Frontal cortex (tissue), 4 donors: ENCODE measurements around the gene TMEM88. TPM values are rescaled to one million over a fixed set of nuclear protein-coding genes. Genes with fewer than 3 reads are reported as not detected.
"Not testable (repeated sequence)": the region's sequence is repeated elsewhere in the genome, so short reads cannot be mapped to it uniquely, and the experiment has no call there.

Source experiments
- DNase-seq, 2 donors: peaks; one replicate each; pipeline ENCODE4 v3.0.0; 2012; ENCODE audit warnings: low spot score in 2 of 2
- FAIRE-seq: peaks from 2 replicates; lab custom pipeline; 2012; peaks lifted over from hg19 to GRCh38; lab: Jason Lieb, UNC
- total RNA-seq: library from RNA; depleted of rRNA; stranded (reverse); fragments of >200 nt; gene quantifications from one replicate; pipeline ENCODE4 v1.2.3, GENCODE V29; 2014
- donor health status: control.
- donor health status: control.
- donor health status: control.

Gene TMEM88
- total RNA-seq, 1 donor from 2014 or later: 1.2 TPM

DNA sequence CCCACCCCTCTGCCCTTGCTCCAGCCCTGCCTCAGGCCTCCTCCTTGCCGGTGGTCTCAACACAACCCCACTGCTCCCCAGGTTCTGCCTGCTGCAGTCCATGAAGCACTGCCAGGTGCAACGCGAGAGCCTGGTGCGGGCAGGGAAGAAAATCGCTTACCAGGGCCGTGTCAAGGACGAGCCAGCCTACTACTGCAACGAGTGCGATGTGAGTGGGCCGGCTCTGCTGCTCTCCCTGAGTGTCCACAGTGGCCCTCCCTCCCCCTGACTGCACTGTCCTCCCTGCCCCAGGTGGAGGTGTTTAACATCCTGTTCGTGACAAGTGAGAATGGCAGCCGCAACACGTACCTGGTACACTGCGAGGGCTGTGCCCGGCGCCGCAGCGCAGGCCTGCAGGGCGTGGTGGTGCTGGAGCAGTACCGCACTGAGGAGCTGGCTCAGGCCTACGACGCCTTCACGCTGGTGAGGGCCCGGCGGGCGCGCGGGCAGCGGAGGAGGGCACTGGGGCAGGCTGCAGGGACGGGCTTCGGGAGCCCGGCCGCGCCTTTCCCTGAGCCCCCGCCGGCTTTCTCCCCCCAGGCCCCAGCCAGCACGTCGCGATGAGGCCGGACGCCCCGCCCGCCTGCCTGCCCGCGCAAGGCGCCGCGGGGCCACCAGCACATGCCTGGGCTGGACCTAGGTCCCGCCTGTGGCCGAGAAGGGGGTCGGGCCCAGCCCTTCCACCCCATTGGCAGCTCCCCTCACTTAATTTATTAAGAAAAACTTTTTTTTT is 1.8 kb upstream of the TMEM88 start:
- DNase-seq (no peak), FAIRE-seq (no peak)

- DNase-seq: no peak
- no peak for FAIRE-seq
Observed at GRCh38 chr17:7853691-7854038, 1.2 kb upstream of the TMEM88 start.

- no peak for FAIRE-seq
Observed at GRCh38 chr17:7854078-7854777, 638 bp upstream of the TMEM88 start.

DNA sequence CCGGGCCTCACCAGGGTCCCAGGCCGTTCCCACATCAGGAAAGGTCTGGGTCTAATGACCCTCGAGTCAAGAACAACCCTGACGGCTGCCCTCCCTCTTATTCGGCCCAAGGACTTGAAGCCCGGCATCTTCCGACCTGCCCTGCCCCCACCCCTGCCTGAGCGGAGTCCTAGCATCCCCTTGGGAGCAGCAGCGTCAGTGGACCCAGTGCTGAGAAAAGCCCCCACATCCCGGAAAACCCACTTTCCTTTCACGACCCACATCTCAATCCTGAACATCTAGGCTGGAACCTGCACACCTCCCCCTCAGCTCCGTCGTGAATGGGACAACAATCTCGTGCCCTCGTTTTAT is 769 bp downstream of the TMEM88 start:
- no peak for DNase-seq
- FAIRE-seq: no peak

More at GRCh38 chr17:7854078-7854777, 638 bp upstream of the TMEM88 start:
- DNase-seq: no peak

DNA sequence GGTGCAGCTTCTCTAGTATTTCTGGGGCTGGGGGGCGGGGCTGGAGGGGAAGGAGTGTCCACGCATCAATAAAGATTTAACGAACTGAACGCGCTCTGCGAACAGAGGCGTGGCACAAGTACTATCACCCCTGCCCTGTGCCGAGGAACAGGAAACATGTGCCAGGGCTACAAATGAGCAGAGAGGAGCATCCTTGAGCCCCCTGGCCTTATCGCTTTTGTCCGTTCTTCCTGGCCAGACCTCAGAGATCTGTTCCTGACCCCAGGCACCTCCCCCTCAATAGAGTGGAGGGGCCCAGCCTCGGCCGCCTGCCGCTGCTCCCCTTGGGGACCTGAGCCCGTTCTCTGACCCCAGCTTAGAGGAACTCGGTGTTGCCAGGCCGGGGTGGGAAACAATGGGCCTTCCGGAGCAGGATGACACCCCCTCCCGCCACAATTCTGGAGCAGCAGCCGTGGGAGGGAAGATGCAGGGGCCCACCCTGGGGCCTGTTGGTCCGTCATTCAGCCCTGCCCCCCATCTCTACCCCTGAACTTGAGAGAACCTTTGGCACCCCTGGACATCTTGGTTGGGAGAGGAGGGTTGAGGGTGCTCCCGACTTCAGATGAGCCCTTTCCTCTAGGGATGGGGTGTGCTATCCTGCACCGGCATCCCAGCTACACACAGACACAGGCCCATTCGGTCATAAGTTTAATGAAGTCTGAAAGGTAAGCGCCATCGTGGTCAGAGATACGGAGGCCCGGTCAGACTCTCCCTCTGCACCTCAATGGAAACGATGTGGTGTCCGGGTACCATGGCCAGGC is 1.3 kb downstream of the TMEM88 start:
- DNase-seq: peak; percentile 26 to 29
- FAIRE-seq: no peak

GRCh38 chr17:7856811-7857712 is 2.2 kb downstream of the TMEM88 start, which contains the start of gene NAA38:
Gene NAA38 (minus strand): TSS chr17:7857559. CDS start chr17:7857463, 96 bp downstream.
- FAIRE-seq (no peak), DNase-seq (peak; percentile 86 to 93)

- FAIRE-seq: no peak
- peak; percentile 70 to 77 for DNase-seq
Observed at GRCh38 chr17:7857713-7858521, 3.1 kb downstream of the TMEM88 start, which contains the start of gene CYB5D1. Gene CYB5D1 (plus strand): TSS chr17:7858003. CDS start chr17:7858135, 132 bp downstream.

DNA sequence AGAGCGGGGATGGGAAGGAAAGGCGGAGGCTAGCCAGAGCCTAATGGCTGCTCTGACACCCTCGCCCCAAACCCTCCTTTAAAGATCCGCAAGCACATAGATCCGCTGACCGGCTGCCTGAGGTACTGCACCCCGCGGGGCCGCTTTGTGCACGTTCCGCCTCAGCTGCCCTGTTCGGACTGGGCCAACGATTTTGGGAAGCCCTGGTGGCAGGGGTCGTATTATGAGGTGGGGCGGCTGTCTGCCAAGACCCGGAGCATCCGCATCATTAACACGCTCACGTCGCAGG is 3.6 kb downstream of the TMEM88 start:
- FAIRE-seq (no peak), DNase-seq (no peak)

DNA sequence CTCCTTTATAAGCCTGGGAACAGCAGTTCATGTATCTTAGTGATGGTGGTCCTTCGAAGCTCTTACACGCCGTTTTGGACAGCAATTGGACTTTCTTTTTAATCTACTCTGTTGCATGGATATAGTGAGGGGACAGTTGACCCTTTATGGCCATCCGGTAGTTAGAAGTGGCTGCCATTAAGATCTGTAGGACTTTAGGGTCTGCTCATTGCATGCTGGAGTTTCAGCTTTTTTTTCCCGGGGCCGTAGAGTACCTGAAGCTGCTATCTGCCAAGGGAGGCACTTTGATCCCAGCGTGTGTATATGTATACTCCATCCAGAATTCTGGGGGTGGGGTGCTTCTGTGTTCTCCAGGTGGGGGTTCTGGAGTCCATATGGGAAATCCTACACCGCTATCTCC is 4.2 kb downstream of the TMEM88 start:
- DNase-seq (no peak), FAIRE-seq (no peak)

DNA sequence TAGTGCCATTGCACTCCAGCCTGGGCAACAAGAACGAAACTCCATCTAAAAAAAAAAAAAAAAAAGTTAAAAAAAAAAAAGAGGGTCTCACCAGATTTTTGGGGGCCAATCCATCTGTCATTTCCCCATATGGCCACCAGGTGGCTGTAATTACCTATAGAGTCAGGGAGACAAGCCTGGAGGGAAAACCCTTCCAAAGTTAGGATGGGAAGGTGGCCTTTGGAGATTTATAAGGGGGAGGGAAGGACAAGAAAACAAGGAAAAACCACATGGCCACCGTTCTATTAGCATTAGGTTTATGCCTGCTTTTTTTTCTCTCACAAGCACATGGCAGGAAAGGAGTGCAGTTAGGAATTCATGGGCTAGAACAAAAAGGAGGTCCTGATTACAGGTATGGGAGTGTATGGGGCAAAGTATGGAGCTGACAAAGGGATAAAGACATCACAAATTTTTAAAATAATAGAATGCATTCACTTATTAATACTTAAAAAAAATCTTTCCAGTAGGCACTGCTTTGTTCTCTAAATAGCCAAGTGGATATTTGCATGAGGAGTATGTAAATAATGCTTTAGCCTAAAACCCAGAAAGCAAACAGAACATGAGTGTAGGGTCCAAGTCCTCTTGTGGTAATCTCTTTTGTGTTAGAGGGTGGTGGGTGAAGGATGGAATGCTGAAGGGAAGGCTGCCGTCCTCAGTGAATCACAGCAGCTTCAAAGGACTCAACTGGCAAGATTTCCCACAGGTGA is 8.0 kb downstream of the TMEM88 start:
- DNase-seq (peak; percentile 47 to 61), FAIRE-seq (no peak)

DNA sequence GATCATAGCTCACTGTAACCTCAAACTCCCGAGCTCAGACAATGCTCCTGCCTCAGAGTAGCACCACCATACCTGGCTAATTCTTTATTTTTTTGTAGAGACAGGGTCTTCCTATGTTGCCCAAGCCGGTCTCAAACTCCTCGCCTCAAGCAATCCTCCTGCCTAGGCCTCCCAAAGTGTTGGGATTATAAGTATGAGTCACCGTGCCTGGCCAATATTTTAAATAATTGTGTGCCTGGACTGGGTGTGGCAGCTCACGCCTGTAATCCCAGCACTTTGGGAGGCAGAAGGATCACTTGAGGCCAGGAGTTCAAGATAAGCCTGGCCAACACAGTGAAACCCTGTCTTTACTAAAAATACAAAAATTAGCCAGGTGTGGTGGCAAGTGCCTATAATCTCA is 9.5 kb downstream of the TMEM88 start:
- DNase-seq, FAIRE-seq: not testable (repeated sequence)

DNA sequence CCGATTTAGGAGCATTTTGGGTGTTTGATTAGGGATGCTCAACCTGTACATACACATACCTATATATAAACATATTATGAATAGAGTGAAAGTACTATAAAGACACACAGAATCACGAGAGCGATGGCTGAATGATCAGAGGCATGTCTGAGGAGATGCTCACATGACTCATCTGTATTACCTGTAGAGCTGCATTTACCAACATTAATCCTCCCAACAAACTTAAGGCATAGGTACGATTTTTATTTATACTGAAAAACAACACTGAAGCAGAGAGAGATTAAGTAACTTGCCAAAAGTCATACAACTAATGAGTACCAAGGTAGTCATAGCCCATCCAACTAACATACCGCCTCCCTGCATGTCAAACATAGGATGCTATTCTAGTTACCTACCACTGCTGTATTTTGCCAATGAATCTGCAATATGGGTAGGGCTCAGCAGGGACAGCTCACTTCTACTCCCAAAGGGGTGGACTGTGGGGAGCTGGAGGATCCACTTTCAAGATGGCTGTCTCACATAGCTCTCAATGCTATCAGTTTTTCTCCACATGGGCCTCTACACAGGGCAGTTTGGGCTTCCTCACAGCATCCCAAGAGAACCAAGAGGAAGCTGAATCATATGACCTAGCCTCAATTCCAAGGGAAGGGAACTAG is 10.3 kb downstream of the TMEM88 start:
- no peak for DNase-seq
- FAIRE-seq: no peak

GRCh38 chr17:7867881-7868329 is 13.0 kb downstream of the TMEM88 start:
- FAIRE-seq: no peak
- no peak for DNase-seq

DNA sequence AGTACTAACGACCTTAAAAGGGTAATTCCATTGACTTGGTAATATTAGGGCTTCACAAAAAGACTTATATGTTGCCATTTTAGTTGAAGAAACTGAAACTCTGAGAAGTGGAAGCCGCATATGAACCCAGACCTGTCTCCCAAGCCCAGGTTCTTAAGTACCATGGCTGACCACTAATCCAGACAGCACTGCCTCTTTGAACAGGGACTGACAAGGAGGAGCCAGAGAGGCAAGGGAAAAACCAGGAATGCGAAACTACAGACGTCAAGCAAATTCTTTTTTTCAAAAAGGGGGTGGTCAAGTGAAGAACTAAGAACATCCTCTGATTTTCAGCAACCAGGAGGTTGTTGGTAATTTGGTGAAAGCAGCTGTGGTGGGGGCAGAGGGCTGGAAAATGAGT is 18.2 kb downstream of the TMEM88 start:
- FAIRE-seq (no peak), DNase-seq (no peak)

GRCh38 chr17:7875804-7876370 is 21.0 kb downstream of the TMEM88 start:
- no peak for FAIRE-seq

GRCh38 chr17:7878234-7878633 is 23.4 kb downstream of the TMEM88 start:
- FAIRE-seq (no peak), DNase-seq (no peak)

More at GRCh38 chr17:7875804-7876370, 21.0 kb downstream of the TMEM88 start:
- DNase-seq: no peak
